ENCODE results near the gene IFI27.

DNA sequence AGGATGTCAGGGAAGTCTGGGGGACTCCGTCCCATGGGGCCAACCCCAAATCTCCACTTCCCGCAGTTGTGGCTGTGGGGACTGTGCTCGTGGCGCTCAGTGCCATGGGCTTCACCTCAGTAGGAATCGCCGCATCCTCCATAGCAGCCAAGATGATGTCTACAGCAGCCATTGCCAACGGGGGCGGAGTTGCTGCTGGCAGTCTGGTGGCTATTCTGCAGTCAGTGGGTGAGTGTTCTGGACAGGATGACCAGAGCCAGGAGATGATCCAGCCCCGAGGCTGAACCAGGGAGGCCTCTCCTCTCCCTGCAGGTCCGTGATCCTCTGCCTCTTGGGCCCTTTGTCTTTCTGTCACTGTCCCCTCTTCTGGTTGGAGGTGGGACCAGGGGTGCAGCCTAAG is 8.8 kb upstream of the IFI27 start:
- TF ChIP-seq CTCF (IDR thresholded peaks at IDR 0.05) = no peak
- no peak for TF ChIP-seq POLR2A (IDR thresholded peaks at IDR 0.05)

All from adrenal gland (tissue), 5 donors.